MM.1S (cell line): ENCODE results near the gene NR2E3.

Experiments
- EZH2phosphoT487 ChIP-seq: fragments of 300-600 bp; sonication (generic); IDR thresholded peaks from 2 replicates; pipeline ENCODE4 v1.6.1; 2018; ENCODE audit warnings: antibody characterized with exemption, low read length
- TF ChIP-seq, protein P1 (sequence below): fragments of 300-600 bp; sonication (generic); IDR thresholded peaks from 2 replicates; pipeline ENCODE4 v1.5.1; 2016; ENCODE audit warnings: antibody characterized with exemption, low read length, mixed read lengths

DNA sequence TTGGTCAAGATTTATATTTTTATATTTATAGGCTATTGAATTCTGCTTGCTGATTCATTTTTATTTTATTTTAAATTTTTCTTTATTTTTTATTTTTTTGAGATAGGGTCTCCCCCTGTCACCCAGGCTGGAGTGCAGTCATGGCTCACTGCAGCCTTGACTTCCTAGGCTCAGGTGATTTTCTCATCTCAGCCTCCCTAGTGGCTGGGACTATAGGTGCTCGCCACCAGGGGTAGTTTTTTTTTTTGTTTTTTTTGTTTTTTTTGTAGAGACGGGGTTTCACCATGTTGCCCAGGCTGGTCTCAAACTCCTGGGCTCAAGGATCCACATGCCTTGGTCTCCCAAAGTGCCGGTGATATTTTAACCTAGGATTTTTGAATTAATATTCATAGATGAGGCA is 31.2 kb downstream of the NR2E3 start:
- TF ChIP-seq, protein P1, sequence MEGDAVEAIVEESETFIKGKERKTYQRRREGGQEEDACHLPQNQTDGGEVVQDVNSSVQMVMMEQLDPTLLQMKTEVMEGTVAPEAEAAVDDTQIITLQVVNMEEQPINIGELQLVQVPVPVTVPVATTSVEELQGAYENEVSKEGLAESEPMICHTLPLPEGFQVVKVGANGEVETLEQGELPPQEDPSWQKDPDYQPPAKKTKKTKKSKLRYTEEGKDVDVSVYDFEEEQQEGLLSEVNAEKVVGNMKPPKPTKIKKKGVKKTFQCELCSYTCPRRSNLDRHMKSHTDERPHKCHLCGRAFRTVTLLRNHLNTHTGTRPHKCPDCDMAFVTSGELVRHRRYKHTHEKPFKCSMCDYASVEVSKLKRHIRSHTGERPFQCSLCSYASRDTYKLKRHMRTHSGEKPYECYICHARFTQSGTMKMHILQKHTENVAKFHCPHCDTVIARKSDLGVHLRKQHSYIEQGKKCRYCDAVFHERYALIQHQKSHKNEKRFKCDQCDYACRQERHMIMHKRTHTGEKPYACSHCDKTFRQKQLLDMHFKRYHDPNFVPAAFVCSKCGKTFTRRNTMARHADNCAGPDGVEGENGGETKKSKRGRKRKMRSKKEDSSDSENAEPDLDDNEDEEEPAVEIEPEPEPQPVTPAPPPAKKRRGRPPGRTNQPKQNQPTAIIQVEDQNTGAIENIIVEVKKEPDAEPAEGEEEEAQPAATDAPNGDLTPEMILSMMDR: no peak
- no peak for TF ChIP-seq EZH2phosphoT487
